Fibroblast of villous mesenchyme (primary cell): ENCODE results near the gene CLDND2. TPM values are rescaled to one million over a fixed set of nuclear protein-coding genes. Genes with fewer than 3 reads are reported as not detected.

Experiments
- DNase-seq: peaks from one replicate; pipeline ENCODE4 v3.0.0-alpha.2; 2010; ENCODE audit warnings: low read depth
- H3K4me3 ChIP-seq: 2 replicates; pipeline ENCODE4 v1.5.1; 2011; ENCODE audit warnings: low read depth, mild to moderate bottlenecking, low read length
- CTCF ChIP-seq: IDR thresholded peaks from 2 replicates; pipeline ENCODE4 v1.5.1; 2012; ENCODE audit warnings: low read depth, mild to moderate bottlenecking, low read length; ENCODE audit not compliant: insufficient read depth
- total RNA-seq: library from RNA; depleted of rRNA; stranded (reverse); fragments of >200 nt; gene quantifications from 2 replicates; pipeline ENCODE4 v1.2.3, GENCODE V29; 2012

Gene CLDND2
- total RNA-seq, 1 donor: not detected

DNA sequence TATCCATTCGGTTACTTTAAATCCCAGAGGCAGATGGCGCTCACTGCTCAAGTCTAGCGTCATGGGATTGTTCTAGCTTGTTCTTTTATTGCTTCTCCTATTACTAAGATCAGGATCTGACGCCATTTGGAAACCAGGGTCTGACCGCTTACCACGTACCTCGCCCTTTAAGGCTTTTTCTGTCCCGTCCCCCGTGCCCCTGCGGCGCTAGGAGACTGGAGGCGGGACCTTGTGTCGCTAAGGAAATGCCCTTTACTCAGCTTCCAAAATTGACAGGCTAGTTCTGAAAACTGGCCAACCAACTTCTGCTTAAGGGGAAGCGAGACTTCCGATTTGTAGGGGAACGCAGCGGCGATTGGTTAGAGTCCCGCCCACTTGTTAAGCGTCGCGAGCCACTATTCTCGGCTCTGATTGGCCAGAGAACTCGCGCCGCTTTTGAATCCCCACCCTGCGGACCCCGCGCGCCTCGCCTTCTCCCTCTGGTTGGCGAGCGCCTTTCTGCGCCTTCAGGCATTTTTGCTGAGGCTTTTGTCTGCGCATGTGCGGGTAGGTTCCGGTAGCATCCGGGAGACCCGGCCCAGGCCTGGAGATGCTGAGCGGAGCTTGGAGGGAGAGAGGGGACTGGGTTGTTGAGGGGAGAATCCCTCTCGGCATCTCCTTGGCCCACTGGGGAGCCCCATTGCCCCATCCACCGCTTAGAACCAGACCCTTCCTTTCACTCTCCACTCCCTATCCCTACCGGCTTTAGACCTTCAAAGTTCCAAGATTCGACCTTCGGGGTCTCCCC, 25.4 kb upstream of the CLDND2 start:
- peak; percentile 20 for TF ChIP-seq CTCF
- peak overlapping the region; percentile 59 for H3K4me3 ChIP-seq
- peak; percentile 99 for DNase-seq

DNA sequence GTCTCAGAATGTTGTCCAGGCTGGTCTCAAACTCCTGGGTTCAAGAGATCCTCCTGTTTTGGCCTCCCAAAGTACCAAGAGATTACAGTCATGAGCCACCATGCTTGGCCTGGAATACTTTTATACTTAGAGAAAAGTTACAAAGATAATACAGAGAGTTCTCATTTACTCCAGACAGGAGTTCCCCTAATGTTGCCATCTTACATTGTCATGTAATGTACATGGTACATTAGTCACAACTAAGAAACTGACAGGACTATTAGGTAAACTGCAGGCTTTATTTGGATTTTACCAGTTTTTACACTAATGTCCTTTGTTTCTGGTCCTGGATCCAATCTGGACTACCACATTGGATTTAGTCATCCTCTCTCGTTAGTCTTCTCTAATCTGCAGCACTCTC, 23.9 kb upstream of the CLDND2 start:
- no peak for DNase-seq
- no peak overlapping the region for H3K4me3 ChIP-seq
- TF ChIP-seq CTCF: no peak

DNA sequence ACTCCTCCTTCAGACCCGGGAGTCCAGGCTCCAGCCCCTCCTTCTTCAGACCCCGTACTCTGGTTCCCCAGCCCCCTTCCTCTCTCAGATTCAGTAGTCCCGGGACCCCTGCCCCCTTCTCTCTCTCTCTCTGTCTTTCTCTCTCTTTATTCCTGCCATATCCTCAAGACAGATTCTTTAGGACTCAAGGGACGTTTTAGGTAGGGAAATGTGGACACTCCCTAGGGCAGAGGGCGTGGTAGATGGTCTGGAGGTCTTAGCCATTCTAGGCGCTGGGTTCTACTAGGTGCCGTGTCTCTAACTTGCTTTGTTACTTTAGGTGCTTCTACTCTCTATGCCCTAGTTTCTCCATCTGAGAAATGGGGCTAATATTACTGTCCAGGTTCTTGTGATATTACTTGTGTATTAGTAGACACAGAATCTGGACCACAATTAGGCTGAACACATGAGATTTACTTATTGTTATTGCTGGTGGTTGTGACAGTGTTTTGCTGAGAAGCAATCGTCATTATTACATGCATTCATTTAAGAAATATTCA, 22.3 kb upstream of the CLDND2 start:
- no peak for DNase-seq
- TF ChIP-seq CTCF: no peak
- H3K4me3 ChIP-seq: no peak overlapping the region

DNA sequence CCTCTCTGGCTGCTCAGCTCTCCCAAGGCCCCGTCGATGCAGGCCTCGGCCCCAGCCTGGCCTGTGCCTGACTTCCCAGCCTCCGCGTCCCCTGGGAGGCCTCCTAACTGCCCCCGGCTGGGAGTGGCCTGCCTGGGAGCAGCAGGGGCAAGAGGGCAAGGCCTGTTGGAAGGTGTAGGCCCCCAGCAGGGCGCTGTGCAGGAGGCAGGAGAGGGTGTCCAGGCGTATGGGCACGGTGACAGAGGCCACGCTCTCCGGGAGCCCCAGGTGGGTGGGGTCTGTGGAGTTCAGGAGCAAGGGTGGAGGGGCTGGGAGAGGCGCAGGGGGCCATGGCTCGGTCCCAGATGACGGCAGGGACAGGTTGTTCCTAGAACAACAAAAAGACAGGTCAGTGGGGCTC, 20.3 kb upstream of the CLDND2 start:
- TF ChIP-seq CTCF: no peak
- DNase-seq: no peak
- H3K4me3 ChIP-seq: no peak overlapping the region

GRCh38 chr19:51387924-51388389, 19.2 kb upstream of the CLDND2 start, which contains the start of gene LIM2:
Gene LIM2 (minus strand): TSS chr19:51387974. CDS start chr19:51387443, 531 bp downstream.
- DNase-seq: no peak
- TF ChIP-seq CTCF: no peak
- no peak within 1 kb of the TSS for H3K4me3 ChIP-seq

DNA sequence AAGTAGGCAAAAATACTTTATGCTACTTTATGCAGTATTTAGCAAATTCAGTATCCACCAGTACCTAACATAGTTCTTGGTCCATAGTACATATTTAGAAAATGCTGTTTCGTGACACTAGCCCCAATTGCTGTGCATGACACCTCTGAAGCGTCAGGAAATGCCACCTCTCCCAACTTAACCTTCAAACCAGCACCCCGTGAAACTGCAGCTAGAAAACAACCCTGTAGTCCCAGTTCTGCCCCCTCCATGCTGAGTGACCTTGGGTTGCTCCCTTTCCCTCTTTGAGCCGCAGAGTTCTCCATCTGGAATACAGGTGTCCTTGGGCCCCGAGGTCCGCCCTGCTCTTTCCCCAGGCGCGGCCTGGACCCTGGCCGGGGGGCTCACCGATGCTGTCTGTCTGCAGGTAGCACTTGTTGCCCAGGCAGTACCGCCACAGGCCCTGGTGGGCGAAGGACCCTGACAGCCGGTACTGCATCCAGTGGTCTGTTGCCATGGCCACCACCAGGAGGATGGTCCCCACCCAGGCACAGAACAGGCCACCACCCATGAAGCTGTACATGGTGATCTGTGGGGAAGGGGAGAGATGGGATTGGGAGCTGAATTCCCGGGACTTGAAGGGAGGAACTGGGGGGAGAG, 18.2 kb upstream of the CLDND2 start:
- H3K4me3 ChIP-seq: no peak overlapping the region
- no peak for TF ChIP-seq CTCF
- no peak for DNase-seq
